Esophagus (tissue), 2 donors: ENCODE data around the gene SHROOM3. TPM values are rescaled to one million over a fixed set of nuclear protein-coding genes. Genes with fewer than 3 reads are reported as not detected.

Experiments
- H3K27ac ChIP-seq, 2 donors: one replicate each; pipeline ENCODE4 v1.5.1; 2013; ENCODE audit warnings: low read depth in 2 of 2, mild to moderate bottlenecking in 2 of 2, inconsistent platforms in 1 of 2, low read length in 1 of 2, moderate library complexity in 1 of 2
- H3K27me3 ChIP-seq, 2 donors: one replicate each; pipeline ENCODE4 v1.6.1; 2013; ENCODE audit warnings: low read length in 2 of 2, control low read depth in 1 of 2, mild to moderate bottlenecking in 1 of 2; ENCODE audit not compliant: insufficient read depth in 2 of 2, control insufficient read depth in 1 of 2
- H3K36me3 ChIP-seq, 2 donors: one replicate each; pipeline ENCODE4 v1.6.1; 2013; ENCODE audit warnings: low read length in 1 of 2; ENCODE audit not compliant: control insufficient read depth in 2 of 2, insufficient read depth in 2 of 2
- H3K4me1 ChIP-seq, 2 donors: one replicate each; pipeline ENCODE4 v1.6.1; 2013; ENCODE audit warnings: low read length in 1 of 2; ENCODE audit not compliant: control insufficient read depth in 2 of 2, insufficient read depth in 2 of 2
- H3K4me3 ChIP-seq, 2 donors: one replicate each; pipeline ENCODE4 v1.5.1; 2013; ENCODE audit warnings: low read length in 2 of 2, mild to moderate bottlenecking in 2 of 2, low read depth in 1 of 2, moderate library complexity in 1 of 2
- H3K9me3 ChIP-seq, 2 donors: one replicate each; pipeline ENCODE4 v1.6.1; 2013; ENCODE audit warnings: mild to moderate bottlenecking in 2 of 2, low read depth in 1 of 2, low read length in 1 of 2, moderate library complexity in 1 of 2; ENCODE audit not compliant: control insufficient read depth in 2 of 2, insufficient read depth in 1 of 2
- WGBS, 2 donors: extraction: QIAGEN DNeasy Blood & Tissue Kit; methylation state at CpG; one replicate each; pipeline ENCODE4 v1.1.7; 2013; 5-methylcytosine and 5-hydroxymethylcytosine counted together
- polyA plus RNA-seq, 2 donors: library from polyadenylated mRNA; stranded (reverse); fragments of 200-250 nt; gene quantifications; one replicate each; pipeline ENCODE4 v1.2.3, GENCODE V29; 2013
- donor health status: healthy with polysubstance abuse.
- donor health status: Bipolar disorder and iron deficiency.

Gene SHROOM3
- polyA plus RNA-seq, 2 donors = 14.2 to 15.3 TPM

GRCh38 chr4:76654084-76654483 is 219.1 kb downstream of the SHROOM3 start:
- WGBS, 2 donors = 77 to 88% methylated on average over 6 of the region's 6 CpGs
- Histone ChIP-seq H3K36me3 (no peaks in the 10 kb centered on the region), H3K27ac (no peak overlapping the region), H3K27me3 (no peaks in the 10 kb centered on the region), H3K4me1 (peaks cover 0 to 2% of the 10 kb centered on the region in 2 donors), H3K4me3 (no peak overlapping the region), H3K9me3 (no peaks in the 10 kb centered on the region)

- H3K4me3 ChIP-seq = no peak overlapping the region
- H3K27ac ChIP-seq = no peak overlapping the region
- H3K9me3 ChIP-seq = no peaks in the 10 kb centered on the region
- H3K27me3 ChIP-seq = no peaks in the 10 kb centered on the region
- no peaks in the 10 kb centered on the region for H3K36me3 ChIP-seq
- H3K4me1 ChIP-seq = peaks cover 0 to 2% of the 10 kb centered on the region in 2 donors
Observed at GRCh38 chr4:76654791-76655190, 219.8 kb downstream of the SHROOM3 start.

- H3K4me1 ChIP-seq = peaks cover 0 to 2% of the 10 kb centered on the region in 2 donors
- H3K27ac ChIP-seq = no peak overlapping the region
- WGBS, 2 donors = 72 to 81% methylated on average over 6 of the region's 6 CpGs
- H3K36me3 ChIP-seq = no peaks in the 10 kb centered on the region
- H3K27me3 ChIP-seq = no peaks in the 10 kb centered on the region
- H3K9me3 ChIP-seq = no peaks in the 10 kb centered on the region
- H3K4me3 ChIP-seq = no peak overlapping the region
Observed at GRCh38 chr4:76655566-76656479, 220.8 kb downstream of the SHROOM3 start.

- Histone ChIP-seq H3K27me3 (no peaks in the 10 kb centered on the region), H3K36me3 (no peaks in the 10 kb centered on the region), H3K4me1 (peaks cover 0 to 2% of the 10 kb centered on the region in 2 donors), H3K27ac (no peak overlapping the region), H3K9me3 (no peaks in the 10 kb centered on the region), H3K4me3 (no peak overlapping the region)
- 73 to 83% methylated on average over 2 of the region's 2 CpGs for WGBS, 2 donors
Observed at GRCh38 chr4:76657443-76657842, 222.4 kb downstream of the SHROOM3 start.

- Histone ChIP-seq H3K36me3 (no peaks in the 10 kb centered on the region), H3K4me3 (no peak overlapping the region), H3K4me1 (peaks cover 0 to 2% of the 10 kb centered on the region in 2 donors), H3K27me3 (no peaks in the 10 kb centered on the region), H3K9me3 (no peaks in the 10 kb centered on the region), H3K27ac (no peak overlapping the region)
- 72 to 77% methylated on average over 3 of the region's 3 CpGs for WGBS, 2 donors
Observed at GRCh38 chr4:76658231-76659102, 223.4 kb downstream of the SHROOM3 start.

GRCh38 chr4:76659103-76659490 is 224.1 kb downstream of the SHROOM3 start:
- H3K27ac ChIP-seq = no peak overlapping the region

GRCh38 chr4:76663824-76664223 is 228.8 kb downstream of the SHROOM3 start:
- Histone ChIP-seq H3K4me3 (no peak overlapping the region), H3K4me1 (no peaks in the 10 kb centered on the region), H3K36me3 (no peaks in the 10 kb centered on the region), H3K9me3 (no peaks in the 10 kb centered on the region), H3K27ac (no peak overlapping the region), H3K27me3 (no peaks in the 10 kb centered on the region)
- 69 to 94% methylated on average over 1 of the region's 1 CpG for WGBS, 2 donors

More at GRCh38 chr4:76659103-76659490, 224.1 kb downstream of the SHROOM3 start:
- Histone ChIP-seq H3K9me3 (no peaks in the 10 kb centered on the region), H3K4me1 (peaks cover 0 to 2% of the 10 kb centered on the region in 2 donors), H3K4me3 (no peak overlapping the region), H3K27me3 (no peaks in the 10 kb centered on the region), H3K36me3 (no peaks in the 10 kb centered on the region)
- 86 to 90% methylated on average over 1 of the region's 1 CpG for WGBS, 2 donors

GRCh38 chr4:76665153-76665552 is 230.1 kb downstream of the SHROOM3 start:
- Histone ChIP-seq H3K27me3 (no peaks in the 10 kb centered on the region), H3K9me3 (no peaks in the 10 kb centered on the region), H3K36me3 (no peaks in the 10 kb centered on the region), H3K4me3 (no peak overlapping the region), H3K27ac (peak overlapping the region in 1 of 2 donors; percentile 7), H3K4me1 (no peaks in the 10 kb centered on the region)

- 77 to 87% methylated on average over 4 of the region's 4 CpGs for WGBS, 2 donors
- Histone ChIP-seq H3K27ac (no peak overlapping the region), H3K36me3 (no peaks in the 10 kb centered on the region), H3K4me1 (no peaks in the 10 kb centered on the region), H3K4me3 (no peak overlapping the region), H3K27me3 (no peaks in the 10 kb centered on the region), H3K9me3 (no peaks in the 10 kb centered on the region)
Observed at GRCh38 chr4:76665721-76666120, 230.7 kb downstream of the SHROOM3 start.
